C1 segment of cervical spinal cord (tissue), 14 donors: Measurements from ENCODE around the gene BNC2.

ENCODE experiments used
- DNase-seq, 14 donors: peaks; one replicate each; lab custom pipeline; 2025; lab: John Stamatoyannopoulos, UW

Gene BNC2

GRCh38 chr9:16637218-16637617, 233.3 kb downstream of the BNC2 start:
- no peak for DNase-seq

- no peak for DNase-seq
These were observed 236.7 kb downstream of the BNC2 start for GRCh38 chr9:16633794-16634193.

GRCh38 chr9:16628413-16628812, 242.1 kb downstream of the BNC2 start:
- no peak for DNase-seq

- DNase-seq, result no peak
These were observed 242.5 kb downstream of the BNC2 start for GRCh38 chr9:16627967-16628366.

GRCh38 chr9:16627521-16627920, 242.9 kb downstream of the BNC2 start:
- DNase-seq, result no peak

- DNase-seq, result peak in 2 of 14 donors; percentile 13 to 40
These were observed 243.8 kb downstream of the BNC2 start for GRCh38 chr9:16626577-16627130.

GRCh38 chr9:16625811-16626210, 244.7 kb downstream of the BNC2 start:
- DNase-seq, result no peak

DNA sequence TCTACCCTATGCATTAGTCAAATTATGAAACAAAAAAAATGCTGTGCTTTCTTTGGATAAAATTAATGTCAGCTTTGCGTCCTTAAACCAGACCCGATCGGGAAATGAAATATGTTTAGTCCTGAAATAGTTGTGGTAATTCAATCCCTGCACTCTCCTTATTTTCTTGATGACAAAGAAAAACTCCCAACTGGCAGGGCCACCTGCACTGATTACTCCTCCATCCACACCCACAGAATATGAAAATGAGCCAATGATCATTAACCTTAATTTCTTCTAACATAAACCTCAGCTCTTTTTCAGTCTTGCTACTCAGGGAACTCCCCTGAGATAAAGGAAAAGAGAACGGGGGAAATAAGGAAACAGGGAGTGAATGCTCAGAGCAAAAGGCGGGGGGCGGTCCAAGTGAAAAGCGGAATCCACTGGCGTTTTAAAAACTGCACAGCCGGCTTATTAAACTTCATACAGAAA, 245.3 kb downstream of the BNC2 start:
- no peak for DNase-seq

DNA sequence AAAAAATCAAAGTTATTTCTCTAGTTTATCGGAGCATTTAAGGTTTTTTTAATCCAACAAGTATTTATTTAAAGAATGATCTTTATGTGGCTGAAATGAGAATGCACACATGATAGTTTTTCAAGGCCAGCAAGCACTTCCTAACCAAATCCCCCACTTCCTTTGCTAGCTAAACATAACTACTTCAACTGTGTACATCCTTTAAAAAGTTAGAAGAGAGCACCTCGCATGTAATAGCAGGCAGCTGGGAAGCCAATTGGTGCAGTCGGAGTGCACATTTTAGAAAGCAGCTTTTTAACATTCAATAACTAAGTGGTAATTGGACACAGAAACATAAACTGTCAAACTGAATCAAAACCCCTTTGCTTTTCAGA, 245.7 kb downstream of the BNC2 start:
- DNase-seq, result no peak

DNA sequence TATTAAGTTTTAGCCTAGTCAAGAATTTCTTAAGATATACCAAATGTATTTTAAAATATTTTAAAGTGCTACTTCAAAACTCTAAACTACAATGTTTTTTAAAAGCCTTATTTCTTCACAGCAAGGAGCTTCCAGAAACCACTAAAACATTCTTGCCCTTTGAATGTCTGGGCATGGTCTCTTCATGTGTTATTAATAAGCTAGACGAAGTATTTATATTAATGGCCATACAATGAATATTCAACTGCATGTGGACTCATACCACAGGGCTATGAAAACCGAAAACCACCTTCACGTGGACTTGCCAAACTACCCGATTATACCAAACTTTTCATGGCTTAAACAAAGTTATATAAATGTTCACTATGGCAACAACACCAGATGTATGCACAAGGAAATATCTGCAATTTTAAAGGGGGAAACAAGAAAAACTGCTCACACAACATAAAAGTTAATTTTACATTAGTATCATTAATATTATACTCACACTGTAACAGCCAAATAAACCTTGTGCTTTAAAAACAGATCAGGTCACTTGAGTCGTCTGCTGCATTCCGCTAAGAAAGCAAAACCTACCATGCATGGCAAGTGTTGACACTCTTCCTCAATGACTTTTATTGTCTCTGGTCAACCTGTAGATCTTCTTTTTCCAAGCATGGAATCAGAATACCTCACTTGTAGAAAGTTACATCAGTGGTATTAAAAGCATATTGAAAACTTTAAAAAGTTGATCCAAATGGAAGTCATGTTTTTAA, 246.3 kb downstream of the BNC2 start:
- no peak for DNase-seq

DNA sequence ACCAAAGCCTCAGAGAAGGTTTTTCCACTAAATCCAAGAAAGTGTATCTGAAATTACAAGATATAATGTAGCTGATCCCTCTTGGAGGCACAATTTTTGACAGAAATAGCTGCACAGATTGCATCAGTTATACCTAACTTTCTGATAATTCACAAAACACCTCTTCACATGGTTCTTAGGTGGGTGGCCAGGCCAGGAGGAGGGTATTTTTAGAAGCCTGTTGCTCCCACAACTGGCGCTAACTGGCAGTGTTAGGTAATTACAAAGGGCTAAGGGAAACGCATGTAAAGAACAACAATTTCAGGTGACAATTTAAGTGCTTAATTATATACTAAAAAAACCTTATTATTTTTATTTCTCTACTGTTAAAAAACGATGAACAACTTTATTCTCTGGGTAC, 247.9 kb downstream of the BNC2 start:
- no peak for DNase-seq

DNA sequence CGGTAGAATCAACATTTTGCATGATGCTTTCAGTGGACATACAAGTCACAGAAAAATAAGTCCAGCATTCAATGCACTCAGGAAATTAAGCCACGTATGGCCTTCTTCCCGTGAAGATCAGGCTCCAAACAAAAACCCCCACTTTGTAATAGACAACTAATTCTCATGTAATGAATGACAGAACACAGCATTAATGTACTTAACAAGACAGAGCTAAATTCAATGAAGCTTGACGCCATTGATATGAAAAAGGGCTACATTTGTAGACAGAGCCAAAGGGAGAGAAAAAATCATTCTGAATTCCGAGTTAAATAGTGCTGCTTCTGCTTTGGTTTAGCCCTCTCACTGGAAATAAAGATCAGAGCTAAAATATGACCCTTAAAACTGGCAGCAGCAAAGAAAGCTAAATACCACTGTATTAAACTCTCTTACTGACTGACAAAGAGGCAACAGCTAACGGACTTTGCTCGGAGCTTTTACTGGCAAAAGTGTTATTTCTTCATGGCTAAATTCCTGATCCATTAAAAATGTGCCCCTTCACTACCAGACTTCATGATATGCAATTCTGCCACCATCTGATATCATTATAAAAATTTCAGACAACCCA, 250.5 kb downstream of the BNC2 start:
- no peak for DNase-seq

- DNase-seq, result no peak
These were observed 251.1 kb downstream of the BNC2 start for GRCh38 chr9:16619402-16619801.

DNA sequence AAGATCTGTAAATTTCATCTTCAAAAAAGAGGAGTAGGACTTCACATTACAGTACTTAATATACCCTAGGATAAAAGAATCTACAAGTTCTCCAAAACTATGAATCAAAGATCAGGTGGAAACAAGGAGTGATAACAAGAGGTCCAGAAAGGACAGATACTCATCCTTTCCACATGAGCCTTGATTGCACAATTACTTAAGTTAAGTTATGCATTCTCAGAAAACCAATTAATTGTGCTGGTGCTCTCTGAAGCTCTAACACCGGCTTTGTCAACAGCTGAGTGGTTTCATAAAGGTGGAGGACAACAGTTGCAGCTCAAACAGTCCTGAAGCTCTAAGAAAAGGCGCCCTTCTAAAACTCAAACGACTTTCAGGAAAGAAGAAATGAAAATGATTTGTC, 251.9 kb downstream of the BNC2 start:
- DNase-seq, result no peak

GRCh38 chr9:16616686-16617085, 253.8 kb downstream of the BNC2 start:
- no peak for DNase-seq

DNA sequence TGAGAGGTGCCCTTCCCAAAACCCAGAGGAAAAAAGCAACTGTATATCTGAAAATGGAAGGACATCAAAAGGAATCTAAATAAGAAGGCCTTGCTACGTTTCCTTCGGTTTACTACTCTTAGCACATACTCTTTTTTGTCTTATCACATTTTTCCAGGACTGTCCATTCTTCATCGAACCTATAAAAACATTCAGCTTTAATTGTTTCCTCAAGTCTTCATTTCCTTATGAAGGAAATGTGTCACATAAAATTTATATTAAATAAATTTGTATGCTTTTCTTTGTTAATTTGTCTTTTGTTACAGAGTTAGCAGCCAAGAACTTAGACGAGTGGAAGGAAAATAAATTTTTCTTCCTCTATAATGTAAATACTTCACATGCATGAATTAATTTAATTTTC, 255.0 kb downstream of the BNC2 start:
- DNase-seq, result no peak

DNA sequence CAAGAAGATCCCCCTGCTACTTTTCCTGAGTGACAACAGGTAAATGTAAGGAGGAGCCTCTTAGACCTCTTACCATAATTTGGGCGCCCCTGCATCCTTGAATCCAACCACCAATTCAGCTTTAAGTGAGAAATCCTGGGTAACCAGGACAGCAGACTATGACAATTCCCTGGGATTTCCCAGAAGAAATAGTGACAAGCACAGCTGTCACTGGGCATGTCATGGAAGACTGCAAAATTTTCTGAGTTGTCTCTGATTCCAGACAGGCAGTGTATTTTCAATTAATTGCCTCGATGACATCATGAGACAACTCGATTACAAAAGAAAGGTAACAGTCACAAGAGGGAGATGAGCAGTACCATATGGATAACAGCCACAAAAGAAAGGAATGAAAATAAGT, 256.9 kb downstream of the BNC2 start:
- no peak for DNase-seq

GRCh38 chr9:16613051-16613450, 257.4 kb downstream of the BNC2 start:
- no peak for DNase-seq

DNA sequence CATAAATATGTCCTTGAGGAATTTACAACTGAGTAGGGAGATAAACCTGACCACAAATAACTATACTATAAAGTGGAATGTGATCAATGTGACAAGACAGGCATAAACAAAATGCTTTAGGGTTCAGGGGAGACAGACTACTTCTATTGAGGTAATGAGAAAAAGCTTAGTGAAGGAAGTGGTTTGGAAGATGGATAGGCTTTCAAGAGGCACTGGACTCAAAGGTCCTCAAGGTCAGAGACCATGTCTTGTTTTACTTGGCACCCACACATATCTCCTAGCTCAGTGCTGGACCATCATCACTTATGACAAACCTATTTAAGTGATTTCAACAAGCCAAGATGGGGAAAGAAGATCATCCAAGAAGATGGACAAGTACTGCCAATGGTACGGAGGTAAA, 257.8 kb downstream of the BNC2 start:
- DNase-seq, result no peak

DNA sequence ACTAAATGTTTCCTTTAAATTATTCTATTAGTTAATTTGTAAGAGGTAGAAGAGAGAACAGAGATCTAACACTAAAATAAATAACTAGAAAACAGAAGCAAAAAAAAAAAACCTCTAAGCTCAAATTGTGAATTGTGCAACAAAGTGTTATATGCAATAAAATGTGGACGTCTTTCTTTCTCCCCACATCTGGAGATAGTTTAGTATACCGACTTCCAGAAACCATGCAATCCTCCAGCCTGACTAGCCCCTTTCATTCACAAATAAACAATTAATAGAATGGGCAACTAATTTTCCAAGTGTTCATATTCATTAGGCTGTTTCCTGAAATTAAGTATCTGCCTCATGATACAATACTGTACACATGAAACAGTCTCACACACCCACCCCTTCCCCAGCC, 258.5 kb downstream of the BNC2 start:
- DNase-seq, result no peak

- DNase-seq, result no peak
These were observed 259.5 kb downstream of the BNC2 start for GRCh38 chr9:16611001-16611400.

- DNase-seq, result no peak
These were observed 259.9 kb downstream of the BNC2 start for GRCh38 chr9:16610538-16610937.

- no peak for DNase-seq
These were observed 261.6 kb downstream of the BNC2 start for GRCh38 chr9:16608906-16609305.
